ENCODE results near the gene CCDC13.

CCDC13 gene

DNA sequence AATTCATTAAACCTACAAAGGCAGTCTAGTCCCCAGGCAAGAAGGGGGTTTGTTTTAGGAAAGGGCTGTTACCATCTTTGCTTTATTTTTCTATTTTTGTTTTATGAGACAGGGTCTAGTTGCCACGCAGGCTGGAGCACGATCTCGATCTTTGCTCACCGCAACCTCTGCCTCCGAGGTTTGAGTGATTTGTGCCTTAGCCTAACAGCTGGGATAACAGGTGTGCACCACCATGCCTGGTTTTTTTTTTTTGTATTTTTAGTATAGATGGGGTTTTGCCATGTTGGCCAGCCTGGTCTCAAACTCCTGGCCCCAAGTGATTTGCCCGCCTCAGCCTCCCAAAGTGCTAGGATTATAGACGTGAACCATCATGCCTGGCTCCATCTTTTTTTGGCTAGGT, 26.3 kb upstream of the CCDC13 start:
- DNase-seq, result no peak

DNA sequence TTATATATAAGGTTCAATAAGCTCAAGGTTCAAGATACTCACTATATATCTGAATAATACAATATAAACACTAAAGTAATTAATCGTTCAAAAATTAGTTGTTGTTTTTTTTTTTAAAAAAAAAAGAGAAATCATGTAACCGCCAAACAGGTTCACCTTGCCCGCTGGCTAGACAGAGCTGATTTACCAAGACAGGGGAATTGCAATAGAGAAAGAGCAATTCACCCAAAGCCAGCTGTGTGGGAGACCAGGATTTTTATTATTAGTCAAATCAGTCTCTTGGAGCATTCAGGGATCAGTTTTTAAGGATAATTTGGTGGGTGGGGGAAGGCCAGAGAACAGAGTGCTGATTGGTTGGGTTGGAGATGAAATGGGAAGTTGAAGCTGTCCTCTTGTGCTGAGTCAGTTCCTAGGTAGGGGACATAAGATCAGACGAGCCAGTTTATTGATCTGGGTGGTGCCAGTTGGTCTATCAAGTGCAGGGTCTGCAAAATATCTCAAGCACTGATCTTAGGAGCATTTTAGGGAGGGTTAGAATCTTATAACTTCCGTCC, 23.4 kb upstream of the CCDC13 start:
- DNase-seq, result no peak

DNA sequence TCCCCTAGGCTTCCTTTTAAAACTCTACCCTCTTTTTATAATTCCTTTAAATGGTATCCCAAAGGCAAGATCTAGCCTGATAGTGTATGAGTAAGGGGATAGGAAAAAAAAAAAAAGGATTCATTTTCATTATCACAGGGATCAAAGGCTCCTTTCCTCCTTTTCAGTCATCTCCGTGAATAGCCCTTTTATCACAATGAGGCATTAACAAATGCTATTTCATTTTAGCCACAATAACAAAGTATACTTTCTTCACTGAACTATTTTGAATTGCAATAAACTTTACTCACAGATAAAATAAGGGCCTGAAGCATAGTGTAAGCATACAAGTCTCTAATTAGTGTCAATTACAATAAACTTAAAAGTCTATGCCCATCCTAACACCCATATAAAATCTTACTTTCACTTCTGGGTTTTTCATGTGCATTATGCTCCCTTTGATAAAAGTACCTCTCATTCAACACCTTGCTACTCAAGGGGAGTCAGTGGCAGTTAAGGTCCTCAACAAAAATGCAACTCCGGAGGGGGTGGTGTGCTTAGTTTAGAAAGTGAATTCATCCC, 22.6 kb upstream of the CCDC13 start:
- no peak for DNase-seq

DNA sequence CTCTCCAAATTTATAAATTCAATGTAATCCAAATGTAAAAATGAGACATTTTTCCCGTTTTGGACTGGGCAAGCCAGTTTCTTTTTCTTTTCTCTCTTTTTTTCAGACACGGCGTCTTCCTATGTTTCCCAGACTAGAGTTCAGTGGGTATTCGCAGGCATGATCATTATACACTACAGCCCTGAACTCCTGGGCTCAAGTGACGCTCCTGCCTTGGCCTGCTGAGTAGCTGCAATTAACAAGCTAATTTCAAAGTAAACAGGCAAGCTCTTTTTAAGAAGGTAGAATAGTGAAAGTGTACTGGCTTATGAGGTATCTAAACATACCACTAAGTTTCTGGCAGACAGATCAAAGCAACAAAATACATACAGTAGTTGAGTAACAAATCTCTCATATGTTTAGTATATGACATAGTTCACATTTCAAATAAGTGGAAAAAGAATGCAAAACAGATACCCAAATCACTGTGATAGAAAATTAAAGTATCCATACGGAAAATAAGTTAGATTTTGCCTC, 17.7 kb upstream of the CCDC13 start:
- DNase-seq, result peak; percentile 73

DNA sequence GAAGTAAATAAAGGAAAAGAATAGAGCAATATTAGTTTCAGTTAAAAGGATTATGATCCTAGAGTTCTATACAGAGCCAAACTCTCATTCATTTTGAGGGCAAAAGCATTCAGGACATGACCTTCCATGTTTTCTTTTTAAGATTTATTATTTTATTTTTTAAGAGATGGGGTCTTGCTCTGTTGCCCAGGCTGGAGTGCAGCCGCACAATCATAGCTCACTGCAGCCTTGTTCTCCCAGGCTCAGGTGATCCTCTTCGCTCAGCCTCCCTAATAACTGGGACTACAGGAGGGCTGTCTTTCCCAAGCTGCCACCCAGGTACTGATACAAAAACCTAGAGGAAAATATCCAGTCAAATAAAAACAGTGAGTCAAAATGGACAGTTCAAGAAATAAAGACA, 13.6 kb upstream of the CCDC13 start:
- no peak for DNase-seq

DNA sequence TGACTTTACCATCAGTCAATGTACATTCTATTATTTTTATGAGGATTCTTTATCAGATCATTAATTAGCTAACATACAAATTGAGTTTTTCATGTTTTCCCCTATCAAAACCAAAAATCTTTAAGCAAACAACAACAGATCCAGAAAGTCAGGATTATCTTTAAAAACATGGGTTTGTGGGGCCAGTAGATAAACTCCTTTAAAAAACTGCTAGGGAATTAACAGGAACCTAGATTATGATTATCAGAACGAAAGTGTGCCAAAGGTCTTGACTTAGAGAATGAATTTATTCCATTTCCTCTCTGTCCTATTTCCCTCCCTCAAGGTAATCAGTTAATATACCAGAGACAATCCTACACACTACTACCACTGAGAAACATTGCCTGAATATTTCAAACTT, 13.2 kb upstream of the CCDC13 start:
- no peak for DNase-seq

DNA sequence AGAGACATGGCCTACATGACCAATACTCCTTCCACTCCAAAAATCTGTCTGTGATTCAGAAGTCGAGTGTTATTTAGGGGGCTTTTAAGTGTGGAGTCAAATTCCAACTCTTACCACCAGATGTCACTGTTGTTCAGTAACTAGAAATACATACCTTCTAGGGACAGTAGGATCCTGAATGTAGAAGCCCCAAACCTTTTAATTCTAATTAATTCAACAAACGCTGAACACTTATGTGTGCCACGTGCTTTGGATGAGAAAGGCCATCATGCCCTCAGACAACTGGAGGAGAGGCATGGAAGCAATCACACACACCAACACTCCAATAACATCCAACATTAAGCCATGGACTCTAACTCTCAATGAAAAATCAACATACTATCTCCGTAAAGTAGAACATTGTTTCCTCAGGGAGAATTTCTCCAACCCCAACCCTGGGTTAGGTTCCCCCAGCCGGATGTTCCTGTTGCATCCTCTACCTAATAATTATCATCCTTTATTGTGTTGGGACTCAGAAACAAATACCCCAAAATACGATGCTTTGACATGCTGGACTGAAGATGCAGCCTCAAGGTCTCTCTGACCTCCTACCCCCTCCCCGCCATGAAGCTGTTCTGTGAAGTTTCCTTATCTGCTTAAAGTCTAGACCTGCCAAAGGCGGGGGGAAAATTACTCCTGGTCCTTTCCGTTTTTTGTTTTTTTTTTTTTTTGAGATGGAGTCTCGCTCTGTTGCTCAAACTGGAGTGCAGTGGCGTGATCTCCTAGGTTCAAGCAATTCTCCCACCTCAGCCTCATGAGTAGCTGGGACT, 8.0 kb upstream of the CCDC13 start:
- peak; percentile 50 for DNase-seq

DNA sequence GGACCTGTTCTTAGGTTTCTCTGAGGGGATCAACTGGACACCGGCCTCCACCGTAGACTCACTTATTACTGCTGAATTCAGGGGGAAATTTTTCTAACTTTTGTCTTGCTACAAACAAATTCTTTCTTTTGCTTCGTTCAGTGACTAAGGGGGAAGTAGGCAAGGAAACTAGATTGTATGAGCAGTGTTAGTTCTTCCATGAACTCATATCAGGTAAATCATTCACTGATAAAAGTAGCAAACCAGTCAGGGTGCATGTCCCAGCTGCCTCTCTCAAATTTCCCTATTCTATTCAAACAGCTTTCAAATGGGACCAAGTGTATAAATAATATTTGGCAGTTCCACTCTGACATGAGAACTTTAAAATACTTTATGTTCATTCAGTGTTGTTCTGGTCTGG, 7.3 kb upstream of the CCDC13 start:
- no peak for DNase-seq

DNA sequence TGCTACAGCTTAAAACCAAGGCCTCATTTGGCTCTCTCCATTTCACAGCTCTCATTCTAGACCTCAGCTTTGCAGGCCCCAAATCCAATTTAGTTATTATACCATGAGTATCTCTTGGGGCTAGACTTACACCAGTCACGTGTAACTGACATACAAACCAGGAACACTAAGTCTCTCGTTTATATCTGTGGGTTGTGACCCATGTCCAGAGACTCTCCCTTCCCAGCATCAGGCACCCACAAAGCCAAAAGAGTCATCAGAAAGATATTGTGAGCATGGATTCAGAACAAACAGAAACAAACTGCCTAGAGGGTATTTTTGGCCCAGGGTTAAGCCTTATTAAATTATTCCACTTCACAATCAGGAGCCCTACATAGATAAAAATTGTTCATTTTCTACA, 5.6 kb upstream of the CCDC13 start:
- DNase-seq, result no peak

DNA sequence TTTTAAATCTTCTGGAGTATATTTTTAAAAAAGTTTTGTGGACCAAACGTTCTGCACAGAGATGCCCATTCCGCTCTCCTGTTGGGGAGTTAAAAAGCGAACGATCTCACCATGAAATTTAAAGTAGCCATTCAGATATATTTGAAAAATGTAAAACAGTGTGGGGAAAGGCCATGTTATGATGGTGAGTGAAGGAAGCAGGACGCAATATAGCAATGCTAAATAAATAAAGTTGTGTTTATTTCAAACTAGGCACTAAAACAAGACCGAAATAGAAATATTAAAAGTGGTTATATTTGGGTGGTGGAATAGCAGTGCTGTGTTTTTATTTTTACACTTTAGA, 327 bp upstream of the CCDC13 start:
- DNase-seq, result peak; percentile 55

DNA sequence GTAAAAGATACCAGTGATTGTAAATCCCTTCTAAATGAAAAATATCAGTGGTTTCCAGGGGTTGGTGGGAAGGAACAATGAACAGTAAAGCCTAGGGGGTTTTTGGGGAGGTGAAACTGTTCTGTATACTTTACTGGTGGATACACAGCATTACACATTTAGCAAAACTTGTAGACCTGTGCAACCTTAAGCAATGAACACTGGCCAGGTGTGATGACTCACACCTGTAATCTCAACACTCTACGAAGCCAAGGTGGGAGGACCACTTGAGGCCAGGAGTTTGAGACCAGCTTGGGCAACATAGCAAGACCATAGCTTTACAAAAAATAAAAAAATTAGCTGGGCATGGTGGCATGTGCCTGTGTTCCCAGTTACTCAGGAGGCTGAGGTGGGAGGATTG, 1.8 kb downstream of the CCDC13 start:
- DNase-seq, result no peak

DNA sequence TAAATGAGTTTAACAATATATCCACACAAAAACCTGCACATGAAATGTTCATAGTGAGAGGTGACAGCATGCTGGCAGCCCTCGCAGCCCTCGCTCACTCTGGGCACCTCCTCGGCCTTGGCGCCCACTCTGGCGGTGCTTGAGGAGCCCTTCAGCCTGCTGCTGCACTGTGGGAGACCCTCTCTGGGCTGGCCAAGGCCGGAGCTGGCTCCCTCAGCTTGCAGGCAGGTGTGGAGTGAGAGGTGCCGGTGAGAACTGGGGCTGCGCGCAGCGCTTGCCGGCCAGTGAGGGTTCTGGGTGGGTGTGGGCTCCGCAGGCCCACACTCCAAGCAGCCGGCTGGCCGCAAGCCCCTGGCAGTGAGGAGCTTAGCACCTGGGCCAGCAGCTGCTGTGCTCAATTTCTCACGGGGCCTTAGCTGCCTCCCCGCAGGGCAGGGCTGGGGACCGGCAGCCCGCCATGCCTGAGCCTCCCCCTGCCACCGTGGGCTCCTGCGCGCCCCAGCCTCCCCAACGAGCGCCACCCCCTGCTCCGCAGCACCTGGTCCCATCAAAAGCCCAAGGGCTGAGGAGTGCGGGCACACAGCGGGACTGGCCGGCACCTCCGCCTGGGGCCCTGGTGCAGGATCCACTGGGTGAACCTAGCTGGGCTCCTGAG, 3.4 kb downstream of the CCDC13 start:
- DNase-seq, result no peak

DNA sequence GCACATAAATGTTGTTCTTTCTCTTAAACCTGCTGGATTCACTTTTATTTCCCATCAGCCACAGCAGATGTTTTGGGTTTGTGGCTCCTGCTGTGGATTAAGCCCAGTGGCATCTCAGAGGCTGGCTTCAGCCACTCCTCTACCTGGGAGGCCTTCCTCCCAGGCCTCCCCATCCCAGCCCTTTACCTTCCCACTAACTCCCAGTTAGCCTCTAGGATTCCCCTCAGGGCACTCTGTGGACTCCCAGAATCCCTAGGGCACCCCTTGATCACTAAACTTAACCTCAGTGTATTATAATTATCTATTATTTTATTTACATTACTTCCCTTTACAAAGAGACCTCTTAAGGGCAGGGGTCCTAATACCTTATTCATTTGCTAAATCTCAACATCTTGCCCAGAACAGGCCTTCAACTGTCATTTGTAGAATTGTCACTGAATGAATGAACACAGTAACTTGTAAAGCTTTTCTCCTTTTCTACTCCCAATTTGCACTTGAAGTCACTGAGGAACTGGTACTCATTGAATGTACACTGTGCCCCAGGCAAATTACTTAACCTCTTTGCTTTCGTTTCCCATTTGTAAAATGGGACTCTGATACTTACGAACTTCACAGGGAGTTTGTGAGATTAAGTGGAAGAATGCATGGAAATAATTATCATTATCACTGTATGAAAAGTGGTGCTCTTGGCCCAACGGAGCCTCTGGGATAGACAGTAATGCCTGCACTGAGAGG, 8.3 kb downstream of the CCDC13 start:
- no peak for DNase-seq

DNA sequence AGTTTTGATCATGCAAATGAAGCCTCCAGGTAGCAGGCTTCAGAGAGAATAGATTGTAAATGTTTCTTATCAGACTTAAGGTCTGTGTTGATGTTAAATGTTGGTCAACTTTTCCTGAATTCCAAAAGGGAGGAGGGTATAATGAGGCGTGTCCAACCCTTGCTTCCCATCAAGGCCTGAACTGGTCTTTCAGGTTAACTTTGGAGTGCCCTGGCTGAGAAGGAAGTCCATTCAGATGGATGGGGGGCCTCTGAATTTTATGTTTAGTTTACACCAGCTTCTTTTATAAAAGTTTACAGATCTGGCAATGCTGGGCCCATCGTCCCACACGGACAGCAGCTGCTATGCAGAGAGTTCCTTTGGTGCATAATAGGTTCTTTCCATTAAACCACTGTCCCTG, 8.9 kb downstream of the CCDC13 start:
- no peak for DNase-seq

DNA sequence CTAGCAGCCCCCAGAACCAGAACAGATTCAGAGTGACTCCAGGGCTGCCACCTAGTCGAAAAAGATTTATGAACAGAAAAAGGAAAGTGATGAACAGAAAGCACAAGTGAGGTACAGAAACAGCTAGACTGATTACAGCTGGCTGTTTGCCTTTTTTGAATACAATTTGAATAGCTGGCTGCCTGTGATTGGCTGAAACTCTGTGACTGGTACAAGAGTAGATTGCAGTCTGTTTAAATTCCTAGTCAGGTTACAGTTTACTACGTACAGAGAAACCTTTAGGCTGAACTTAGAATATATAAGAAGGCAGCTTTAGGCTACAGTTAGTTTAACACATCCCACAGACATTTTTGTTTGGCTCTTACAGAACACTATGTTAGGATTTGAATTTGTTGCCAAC, 10.0 kb downstream of the CCDC13 start:
- no peak for DNase-seq

DNA sequence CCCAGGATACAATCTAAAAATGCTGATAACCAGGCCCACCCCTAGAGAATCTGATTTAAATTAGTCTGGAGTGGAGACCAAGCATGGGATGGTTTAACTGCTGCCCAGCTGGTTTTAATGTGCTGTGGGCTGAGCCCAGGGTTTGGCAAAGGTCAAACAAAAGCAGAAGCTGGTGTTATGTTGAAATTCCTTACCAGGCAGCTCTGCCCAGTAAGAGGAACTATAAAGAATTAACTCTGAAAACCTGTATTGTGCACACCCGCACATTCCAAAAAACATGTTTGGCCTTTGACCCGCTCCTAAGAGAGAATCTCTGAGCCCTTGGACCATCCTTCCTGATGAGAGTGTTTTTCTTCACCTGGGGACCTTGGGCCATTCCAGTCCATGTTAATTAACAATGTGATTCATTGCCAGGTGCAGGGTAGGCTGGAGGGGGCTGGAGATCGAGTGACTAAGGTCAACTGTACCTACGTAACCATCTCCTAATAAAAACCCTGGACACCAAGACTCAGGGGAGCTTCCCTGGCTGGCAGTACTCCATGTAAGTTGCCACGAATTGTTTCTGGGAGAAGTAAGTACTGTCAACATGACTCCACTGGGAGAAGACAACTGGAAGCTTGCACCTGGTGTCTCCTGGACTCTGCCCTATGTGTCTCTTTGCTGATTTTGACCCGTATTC, 10.9 kb downstream of the CCDC13 start:
- no peak for DNase-seq

DNA sequence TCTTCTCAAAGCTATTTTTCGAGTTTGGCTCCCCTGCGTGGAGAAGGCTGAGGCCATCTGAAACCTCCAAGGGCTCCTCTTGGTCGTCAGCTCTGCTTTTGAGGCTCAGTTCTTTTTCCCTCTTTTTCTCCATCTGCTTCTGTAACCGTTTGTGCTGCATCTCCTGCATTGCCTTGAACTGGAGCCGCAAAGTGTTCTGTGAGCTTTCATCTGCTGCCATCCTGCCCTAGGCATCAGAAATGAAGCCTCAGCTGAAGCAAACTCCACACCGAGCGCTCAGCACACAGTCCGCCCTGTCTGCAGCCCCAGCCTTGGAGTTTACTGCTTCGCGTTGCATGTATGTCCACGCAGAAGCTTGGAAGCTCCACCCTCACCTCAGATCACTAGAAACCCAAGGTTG, 14.9 kb downstream of the CCDC13 start:
- DNase-seq, result no peak

DNA sequence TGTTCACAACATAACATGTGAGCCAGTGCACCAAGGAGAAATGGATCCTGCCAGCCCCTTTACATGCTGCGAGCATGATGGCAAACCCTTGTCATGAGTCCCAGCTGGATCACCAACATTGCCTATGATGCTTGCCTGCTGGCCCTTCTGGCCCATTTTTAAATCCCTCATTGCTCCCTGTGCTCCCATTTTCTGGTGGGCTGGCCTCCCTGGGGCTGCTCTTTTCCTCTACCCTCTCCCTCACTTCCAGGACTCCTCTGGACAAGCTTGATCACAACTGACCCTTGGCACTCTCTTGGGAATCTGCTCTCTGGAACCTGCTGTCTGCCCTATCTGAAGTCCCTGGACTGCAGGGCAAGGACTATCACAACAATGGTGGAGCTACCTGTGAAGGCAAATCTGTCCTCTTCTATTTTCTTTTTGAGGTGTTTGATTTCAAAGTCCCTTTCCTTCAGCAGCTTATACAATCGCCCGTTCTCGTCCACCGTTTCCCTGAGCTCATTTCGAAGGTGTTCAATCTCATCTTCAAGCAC, 16.3 kb downstream of the CCDC13 start:
- DNase-seq, result no peak

DNA sequence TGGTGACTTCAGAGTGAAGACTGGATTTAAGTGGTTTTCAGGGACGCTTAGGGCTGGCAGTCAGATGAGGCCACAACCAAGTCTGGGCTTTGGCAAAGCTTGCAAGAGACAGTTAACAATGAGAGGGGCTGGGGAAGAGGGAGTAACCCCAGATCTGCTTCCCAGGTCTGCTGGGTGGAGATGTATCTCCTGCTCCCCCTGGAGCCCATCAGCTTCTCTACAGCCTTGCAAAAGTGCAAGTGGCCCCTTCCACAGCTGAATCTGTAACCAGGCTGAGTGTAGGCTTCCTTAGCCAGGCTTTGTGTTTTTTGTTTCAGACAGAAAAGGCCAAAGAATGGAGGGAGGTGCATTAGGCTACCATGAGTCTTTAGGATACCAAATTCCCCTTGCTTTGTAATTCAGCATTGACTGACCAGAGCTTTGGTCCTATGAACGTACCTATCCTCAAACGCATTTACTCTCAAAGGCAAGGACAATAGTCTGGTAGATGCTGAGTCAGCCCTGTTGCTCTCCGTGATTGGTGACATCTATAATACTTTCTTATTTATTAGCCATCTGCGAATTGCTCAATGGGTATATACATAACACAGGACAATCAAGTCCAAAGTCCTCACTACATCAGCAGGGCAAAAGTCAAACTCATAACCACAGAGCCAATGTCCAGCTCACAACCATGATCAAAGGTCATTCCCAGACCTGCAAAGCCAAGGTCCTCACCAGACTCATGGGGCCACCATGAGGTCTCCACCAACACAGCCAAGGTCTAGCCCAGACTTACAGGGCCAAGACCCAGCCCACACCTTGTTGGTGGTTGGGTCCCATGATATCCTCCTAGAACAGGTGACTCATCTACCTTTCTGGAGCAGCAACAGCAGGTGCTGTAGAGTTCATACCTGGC, 17.1 kb downstream of the CCDC13 start:
- no peak for DNase-seq

DNA sequence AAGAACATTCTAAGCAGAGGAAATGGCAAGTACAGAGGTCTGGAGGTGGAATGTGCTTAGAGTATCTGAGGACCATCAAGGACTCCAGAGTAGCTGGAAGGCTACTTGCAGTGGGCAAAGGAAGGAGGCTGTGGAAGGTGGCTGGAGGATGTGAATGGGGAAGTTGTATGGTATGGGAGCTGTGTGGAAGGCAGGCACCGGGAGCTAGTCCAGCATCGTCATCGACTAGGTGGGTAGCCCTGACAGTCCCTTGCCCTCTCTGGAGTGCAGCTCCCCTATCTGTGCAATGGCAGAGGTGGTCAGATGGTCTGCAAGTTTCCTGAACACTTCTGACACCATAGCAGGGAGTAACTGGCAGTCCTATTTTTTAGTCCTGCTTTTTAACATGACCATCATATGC, 19.3 kb downstream of the CCDC13 start:
- DNase-seq, result no peak

DNA sequence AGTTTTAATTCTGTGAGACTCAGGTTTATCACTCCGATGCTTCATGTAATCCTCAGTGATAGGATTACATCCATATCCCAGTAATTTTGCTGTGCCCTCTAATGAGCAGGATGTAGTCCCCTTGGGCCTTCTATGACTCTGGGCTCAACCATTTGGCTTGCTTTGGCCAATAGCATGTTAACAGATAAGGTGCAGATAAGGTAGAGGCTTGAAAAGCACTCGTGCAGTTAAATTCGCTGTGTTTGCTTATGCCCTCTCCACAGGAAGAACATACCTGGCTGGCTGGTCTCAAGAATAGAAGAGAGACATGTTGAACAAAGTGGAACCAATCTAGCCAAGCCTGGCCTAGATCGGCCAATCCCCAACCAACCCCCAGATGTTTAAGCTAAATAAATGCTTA, 20.1 kb downstream of the CCDC13 start:
- DNase-seq, result no peak
